SK-N-SH (cell line): ENCODE measurements around the gene NUDT1.

ENCODE experiments used
- CTCF ChIP-seq: fragments of 200-600 bp; sonication (generic); IDR thresholded peaks from 2 replicates; pipeline ENCODE4 v1.6.1; 2017; ENCODE audit warnings: antibody characterized with exemption, mild to moderate bottlenecking, moderate library complexity
- EP300 ChIP-seq, 2 experiments: IDR thresholded peaks; 2 replicates each; pipeline versions ENCODE4 v1.4.0 to v1.6.1; 2012; ENCODE audit warnings: borderline replicate concordance in 1 of 2, low read depth in 1 of 2, low read length in 1 of 2
- RAD21 ChIP-seq: IDR thresholded peaks from 2 replicates; pipeline ENCODE4 v1.6.1; 2012; ENCODE audit warnings: mild to moderate bottlenecking, low read length
- YY1 ChIP-seq: IDR thresholded peaks from 2 replicates; pipeline ENCODE4 v1.4.0; 2012; ENCODE audit warnings: low read depth, mild to moderate bottlenecking
- TF ChIP-seq, protein P1 (sequence below): IDR thresholded peaks from 2 replicates; pipeline ENCODE4 v1.4.0; 2012; ENCODE audit warnings: low read depth, borderline replicate concordance

- TF ChIP-seq RAD21 (no peak), CTCF (no peak), EP300 (IDR thresholded peaks at IDR 0.05; ENCODE audit: borderline replicate concordance in 1 of 2, low read depth in 1 of 2, low read length in 1 of 2) (no peak), YY1 (no peak)
- TF ChIP-seq, protein P1, sequence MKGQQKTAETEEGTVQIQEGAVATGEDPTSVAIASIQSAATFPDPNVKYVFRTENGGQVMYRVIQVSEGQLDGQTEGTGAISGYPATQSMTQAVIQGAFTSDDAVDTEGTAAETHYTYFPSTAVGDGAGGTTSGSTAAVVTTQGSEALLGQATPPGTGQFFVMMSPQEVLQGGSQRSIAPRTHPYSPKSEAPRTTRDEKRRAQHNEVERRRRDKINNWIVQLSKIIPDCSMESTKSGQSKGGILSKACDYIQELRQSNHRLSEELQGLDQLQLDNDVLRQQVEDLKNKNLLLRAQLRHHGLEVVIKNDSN: no peak
These were observed 22.1 kb downstream of the NUDT1 start for GRCh38 chr7:2264158-2264557.
